Occipital lobe (tissue), 2 donors: Measurements from ENCODE around the gene SDK2. TPM values are rescaled to one million over a fixed set of nuclear protein-coding genes. Genes with fewer than 3 reads are reported as not detected.

Source experiments
- DNase-seq: peaks from one replicate; lab custom pipeline; 2025; lab: John Stamatoyannopoulos, UW
- total RNA-seq: library from RNA; depleted of rRNA; stranded (reverse); fragments of >200 nt; gene quantifications from one replicate; pipeline ENCODE4 v1.2.3, GENCODE V29; 2014

The SDK2 gene
- total RNA-seq, 1 donor from 2014 or later, result 6.9 TPM

DNA sequence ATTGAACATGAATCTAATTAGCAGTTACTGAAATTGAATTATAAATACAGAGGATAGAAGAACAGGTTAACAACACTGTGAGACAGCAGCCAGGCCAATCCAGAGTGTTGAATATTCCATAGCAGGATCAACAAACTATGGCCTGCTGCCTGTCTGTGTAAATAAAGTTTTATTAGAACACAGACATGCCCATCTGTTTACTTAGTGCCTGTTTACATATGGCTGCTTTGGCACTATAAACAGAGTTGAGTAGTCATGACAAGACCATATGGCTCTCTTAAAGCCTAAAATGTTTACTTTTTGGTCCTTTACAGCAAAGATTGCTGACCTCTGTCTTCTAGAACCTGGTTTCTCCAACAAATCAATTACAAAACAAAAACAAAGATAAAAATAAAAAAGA is 217.0 kb downstream of the SDK2 start:
- no peak for DNase-seq

DNA sequence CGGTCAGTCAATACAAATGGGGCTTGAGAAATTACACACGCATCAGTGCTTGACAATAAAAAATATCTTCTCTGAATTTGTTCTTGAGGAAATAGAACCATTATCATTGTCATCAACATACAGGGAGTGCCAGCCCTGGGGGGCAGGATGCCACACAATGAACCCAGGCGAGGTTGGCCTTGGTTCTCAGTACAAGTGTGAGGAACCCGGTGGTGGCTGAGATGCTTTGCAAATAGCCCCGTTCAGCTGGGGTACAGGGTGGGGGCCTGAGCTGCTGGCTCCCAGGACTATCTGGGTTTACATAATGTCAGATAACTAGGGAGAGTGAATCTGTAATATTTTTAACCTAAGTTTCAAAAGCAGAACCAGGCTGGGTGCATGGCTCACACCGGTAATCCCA is 219.7 kb downstream of the SDK2 start:
- DNase-seq, result no peak

DNA sequence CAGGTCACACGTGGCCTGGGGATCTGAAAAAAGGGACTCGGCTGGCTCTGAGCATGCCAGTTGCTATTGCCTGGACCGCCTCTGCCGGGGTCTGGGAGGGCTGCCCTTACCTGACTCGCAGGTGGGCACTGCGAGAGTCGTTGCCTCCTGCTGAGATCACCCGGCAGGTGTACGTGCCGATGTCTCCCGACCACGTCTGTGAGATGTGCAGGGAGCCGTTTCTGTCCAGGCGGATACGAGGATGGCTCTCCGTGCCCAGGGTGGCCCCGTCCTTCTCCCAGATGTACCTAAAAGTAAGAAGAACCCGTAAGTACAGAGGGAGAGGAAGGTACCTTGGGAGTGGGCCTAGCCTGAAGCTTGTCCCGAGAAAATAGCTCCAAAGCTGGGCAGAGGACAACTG is 220.4 kb downstream of the SDK2 start:
- no peak for DNase-seq

DNA sequence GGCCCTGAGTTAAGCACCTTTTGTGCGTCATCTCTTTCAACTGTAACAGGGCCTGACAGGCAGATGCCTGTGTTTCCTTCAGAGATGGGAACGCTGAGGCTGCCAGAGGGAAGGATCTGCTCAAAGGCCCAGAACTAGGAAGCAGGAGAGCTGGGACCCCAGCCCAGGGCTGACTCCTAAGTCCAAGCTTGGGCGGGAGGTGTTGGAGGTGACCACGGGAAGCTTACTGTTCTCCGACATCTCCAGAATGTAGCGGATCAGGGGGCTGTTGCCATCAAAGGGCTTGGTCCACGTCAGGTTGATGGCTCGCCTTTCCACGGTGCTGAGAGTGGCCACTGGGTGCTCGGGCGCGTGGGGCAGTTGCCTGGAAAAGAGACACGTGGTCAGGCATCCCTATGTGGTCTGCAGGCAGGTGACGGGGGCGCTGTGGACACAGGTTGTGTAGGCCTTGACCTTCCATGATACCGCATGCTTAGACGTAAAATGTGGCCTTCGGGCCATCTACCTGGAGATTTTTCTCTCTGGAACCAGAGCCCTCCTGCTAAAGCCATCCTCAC is 221.0 kb downstream of the SDK2 start:
- no peak for DNase-seq

- DNase-seq, result no peak
These were observed 222.1 kb downstream of the SDK2 start for GRCh38 chr17:73422121-73422520.

GRCh38 chr17:73420897-73421296 is 223.3 kb downstream of the SDK2 start:
- no peak for DNase-seq

- no peak for DNase-seq
These were observed 224.4 kb downstream of the SDK2 start for GRCh38 chr17:73419881-73420280.

DNA sequence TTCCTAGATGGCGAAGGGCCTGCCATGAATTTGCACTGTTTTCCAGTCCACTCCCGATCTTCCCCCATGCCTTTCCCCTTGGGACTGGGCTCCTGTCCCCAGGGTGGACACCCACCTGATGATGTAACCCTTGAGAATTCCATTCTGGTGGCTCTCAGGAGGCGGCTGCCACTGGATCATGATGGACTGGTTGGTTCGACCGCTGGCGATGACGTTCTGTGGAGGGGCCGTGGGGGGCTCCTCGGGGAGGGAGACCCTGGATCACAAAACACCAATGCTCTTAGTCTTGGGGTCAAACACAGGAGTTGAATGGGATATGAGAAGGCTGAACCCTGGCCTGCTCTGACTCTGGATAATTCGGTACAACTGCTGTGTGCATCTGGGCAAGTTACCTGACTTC is 225.2 kb downstream of the SDK2 start:
- no peak for DNase-seq

- DNase-seq, result no peak
These were observed 228.5 kb downstream of the SDK2 start for GRCh38 chr17:73415782-73416181.

DNA sequence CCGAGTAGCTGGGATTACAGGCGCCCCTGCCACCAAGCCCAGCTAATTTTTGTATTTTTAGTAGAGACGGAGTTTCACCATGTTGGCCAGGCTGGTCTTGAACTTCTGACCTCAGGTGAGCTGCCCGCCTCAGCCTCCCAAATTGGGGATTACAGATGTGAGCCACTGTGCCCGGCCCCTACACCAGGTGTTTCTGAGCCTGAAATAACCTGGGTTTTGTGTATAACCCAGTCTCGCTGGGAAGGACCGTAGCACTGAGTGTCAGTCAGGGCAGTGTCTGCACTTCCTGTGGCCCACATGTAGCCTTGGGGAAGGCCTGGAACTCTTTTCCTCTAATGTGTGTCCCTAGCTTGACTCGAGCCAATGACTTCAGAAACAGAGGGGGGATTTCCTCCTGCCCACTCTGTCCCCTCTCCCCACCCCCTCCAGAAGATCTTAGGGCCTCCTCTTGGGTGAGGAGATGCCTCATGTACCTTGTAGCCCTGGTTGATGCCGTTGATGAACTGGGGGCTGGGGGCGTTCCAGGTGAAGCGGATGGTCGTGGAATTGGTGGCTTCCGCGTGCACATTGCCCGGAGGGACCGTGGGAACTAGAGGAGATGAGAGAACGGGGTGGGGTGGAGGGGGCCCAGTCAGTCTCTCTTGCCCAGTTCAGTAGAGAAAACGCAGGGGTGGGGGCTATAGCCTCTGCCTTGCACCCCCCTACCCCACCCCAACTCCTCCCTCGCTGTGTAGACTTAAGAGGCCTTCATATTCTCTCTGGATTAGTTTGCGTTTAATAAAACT is 229.9 kb downstream of the SDK2 start:
- DNase-seq, result no peak

GRCh38 chr17:73412914-73413313 is 231.3 kb downstream of the SDK2 start:
- no peak for DNase-seq

DNA sequence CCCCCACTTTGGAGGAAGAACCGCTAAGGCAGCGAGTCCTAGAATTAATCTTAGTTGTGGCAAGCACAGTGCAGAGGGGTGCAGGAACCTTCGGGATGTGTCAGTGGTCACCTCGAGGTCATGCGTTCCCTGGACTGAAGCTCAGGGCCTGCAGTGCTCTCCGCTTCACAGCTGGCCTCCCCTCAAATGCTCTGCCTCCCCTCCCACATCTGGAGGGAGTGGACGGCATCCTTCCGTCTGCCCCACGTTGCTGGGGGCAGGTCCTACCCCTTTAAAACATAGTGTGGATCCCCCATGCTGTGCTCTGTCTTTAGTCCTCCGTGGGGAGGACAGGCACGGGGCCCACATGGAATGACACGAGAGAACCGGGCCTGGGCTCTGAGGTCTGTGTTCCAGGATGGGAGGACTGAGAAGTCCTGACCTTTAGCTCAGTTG is 232.9 kb downstream of the SDK2 start:
- DNase-seq, result no peak

- no peak for DNase-seq
These were observed 233.5 kb downstream of the SDK2 start for GRCh38 chr17:73410586-73411312.

DNA sequence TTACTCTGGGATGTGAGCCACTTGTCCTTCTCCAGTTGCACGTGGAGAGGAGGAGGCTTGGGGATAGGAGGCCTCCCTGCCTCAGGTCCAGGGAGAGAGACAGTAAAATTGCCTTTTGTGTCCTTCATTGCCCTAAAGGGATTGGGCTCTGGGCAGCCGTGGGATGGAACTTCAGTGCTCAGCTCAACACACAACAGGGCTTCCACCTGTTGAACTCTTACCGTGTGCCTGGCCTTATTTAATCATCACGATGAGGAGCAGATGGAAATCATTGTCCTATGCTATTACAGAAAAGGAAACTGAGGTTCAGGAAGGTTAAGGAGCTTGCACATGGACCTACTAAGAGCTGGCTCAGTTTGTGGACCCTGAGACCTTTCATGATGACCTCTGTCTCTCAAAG is 240.0 kb downstream of the SDK2 start:
- DNase-seq, result no peak

- DNase-seq, result no peak
These were observed 241.8 kb downstream of the SDK2 start for GRCh38 chr17:73402466-73402865.

- DNase-seq, result peak; percentile 7
These were observed 242.3 kb downstream of the SDK2 start for GRCh38 chr17:73401911-73402310.

DNA sequence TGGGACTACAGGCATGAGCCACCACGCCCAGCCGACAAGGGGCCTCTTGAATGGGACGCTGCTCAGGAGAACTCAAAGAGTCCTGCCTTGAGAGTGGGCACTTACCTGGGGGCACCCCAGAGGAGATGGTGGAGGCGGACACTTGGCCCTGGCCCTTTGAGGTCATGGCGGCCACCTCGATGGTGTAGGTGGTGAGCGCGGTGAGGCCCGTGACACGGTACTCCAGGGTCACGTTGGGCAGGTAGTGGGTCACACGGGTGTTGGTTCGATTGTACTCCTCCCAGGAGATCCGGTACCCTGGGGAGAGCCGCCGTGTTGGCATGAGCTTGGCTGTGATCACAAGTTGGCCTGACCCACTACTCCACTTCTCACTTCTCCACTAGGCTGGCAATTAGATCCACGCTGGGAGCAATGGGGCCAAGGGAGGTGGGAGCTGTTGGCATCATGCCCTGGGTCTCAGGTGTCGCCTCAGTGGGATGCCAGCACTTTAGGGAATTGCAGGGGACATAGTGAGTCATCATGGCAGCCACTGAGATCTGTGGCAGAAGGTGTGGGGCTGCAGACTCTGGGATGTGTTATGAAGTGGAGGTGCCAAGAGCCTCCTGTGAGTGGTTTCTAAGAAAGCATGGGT is 243.2 kb downstream of the SDK2 start:
- no peak for DNase-seq

DNA sequence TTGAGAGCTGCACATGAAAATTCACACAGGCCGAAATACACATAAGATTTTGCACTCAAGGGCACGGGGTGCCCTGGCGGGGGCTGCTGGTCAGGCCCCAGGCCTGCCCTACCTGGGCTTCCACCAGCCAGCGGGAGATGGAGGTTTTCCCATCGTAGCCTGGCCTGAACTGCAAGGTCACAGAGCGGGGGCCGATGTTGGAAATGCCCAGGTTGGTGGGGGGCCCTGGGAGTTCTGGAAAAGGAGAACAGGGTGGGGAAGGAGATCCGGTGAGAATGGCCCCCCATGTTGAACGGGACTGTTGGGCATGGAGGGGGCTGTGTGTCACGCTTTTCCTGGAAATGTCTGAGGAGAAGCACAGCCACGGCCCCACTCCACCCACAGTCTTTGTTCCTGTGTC is 245.2 kb downstream of the SDK2 start:
- DNase-seq, result no peak

DNA sequence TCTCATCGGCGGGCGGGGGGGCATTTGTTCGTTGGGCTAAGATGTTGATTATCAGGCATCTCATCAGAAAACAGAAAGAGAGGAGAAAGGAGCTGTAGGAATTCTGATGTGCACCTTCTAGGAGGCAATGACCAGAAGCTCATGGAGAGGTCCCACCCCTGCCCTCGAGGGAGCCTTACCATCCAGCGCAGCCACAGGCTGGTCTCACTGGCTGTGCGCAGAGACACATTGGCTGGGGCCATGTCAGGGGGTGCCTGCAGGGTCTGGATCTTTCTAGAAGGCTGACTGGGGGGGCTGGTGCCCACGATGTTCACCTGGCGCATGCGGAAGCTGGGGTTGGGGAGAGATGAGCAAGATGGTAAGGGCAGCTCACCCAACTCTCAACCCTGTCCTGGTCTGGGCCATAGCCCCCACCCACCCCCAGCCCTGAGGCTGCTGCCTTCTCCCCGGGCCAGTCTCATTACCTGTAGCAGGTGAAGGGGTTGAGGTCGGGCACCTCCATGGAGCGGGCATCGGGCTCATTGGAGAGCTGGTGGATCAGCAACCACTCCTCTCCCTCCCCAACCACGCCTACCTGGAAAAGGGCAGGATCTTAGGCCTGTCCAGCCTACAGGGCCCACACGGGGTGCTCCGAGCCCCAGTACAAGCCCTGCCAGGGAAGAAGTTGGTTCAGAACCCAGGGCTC is 246.2 kb downstream of the SDK2 start:
- no peak for DNase-seq

DNA sequence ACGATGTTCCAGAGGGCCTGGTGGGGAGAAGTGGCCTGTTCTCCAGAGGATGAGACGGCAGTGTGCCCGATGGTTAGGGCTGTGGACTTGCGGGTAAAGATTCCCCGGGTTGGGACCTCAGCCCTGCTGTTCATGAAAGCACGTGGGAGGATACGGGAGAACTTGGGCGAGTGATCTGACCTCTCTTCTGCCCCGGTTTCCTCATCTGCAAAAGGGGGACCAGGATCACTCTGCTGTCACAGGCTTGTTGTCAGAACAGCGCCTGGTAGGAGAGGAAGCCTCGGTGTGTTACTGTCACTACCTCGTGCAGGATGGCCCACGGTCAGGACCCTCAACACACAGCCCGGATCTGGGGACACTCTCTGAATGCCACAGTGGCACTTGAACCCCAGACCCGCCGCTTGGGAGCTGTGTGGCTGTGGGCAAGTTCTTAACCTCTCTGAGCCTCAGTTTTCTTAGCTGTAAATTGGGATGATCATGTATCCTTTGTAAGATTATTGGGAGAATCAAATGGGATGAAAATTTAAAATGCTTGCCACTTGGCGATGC is 246.9 kb downstream of the SDK2 start:
- no peak for DNase-seq
